Measurements from ENCODE around the gene SEMA4C. TPM values are rescaled to one million over a fixed set of nuclear protein-coding genes. Genes with fewer than 3 reads are reported as not detected.

Gene SEMA4C
- total and polyA plus RNA-seq, 9 of the 15 experiments (the other 6 are each of a cell fraction or from before 2014, with no cell fraction given): 0.32 to 59.7 (median 23.9) TPM

DNA sequence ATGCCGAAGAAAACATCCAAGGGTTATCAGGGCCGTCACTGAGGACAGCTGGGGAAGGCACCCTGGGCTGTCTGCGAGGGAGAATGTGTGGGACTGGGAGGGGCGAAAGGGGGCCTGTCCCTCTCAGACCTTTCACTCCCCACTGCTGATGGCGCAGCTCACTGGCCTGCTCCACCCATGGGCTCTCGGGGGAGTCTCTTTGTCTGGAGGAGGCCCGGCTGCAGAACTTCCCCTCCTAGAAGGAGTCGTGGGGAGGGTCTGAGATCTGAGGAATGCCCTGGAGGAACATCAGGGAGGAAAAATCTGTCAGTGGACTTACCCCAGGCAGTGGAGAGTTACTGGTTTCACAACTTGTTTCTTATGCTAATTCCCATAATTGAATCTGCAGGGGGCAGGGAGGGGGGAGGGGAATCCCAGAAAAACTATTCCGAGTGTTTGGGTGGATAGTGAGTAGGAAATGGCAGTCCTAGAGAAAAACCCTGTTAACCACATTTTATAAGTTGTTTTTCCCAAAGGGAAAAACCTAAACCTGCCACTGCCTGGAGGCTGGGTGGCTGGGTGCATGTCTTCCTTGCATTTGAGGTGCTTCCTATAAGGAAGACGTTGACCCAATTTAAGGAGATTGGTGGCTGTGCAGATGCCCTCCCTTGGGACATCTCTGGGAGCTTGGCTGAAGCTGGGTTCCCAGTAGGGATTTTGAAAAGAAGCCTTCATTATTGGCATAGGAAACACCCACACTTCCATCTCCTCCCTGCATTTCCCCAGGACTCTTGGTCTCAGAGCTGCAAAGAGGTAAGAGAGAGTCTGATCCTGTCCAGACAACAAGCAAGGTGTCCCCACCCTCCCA is 11.7 kb upstream of the SEMA4C start (continued):
- TF ChIP-seq CBFA2T3 (IDR thresholded peaks at IDR 0.05) (0 out of 2 replicates have a peak, but pooled peaks have one; percentile 3), PML (IDR thresholded peaks at IDR 0.05; ENCODE audit: low read length) (no peak)

DNA sequence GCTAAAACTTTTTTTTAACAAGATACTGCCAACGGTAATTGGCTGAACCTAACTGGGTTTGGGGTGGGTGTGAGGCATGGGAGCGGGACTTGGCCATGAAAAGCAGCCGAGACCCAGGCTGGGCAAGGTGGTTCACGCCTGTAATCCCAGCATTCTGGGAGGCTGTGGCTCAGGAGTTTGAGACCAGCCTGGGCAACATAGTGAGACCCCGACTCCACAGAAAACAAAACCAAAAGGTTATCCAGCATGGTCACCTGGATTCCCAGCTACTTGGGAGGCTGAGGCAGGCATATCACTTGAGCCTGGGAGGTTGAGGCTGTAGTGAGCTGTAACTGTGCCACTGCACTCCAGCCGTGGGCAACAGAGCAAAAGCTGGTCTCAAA is 11.0 kb upstream of the SEMA4C start:
- Histone ChIP-seq H3K9me3 (replicated peaks; ENCODE audit: control insufficient read depth, insufficient read depth, low read depth, low read length) (no peaks in the 10 kb centered on the region), H3K4me2 (ENCODE audit: insufficient read depth, low read length) (no peak overlapping the region), H3K9me1 (ENCODE audit: control insufficient read depth, insufficient read depth, low read length) (no peaks in the 10 kb centered on the region), H3K79me2 (ENCODE audit: control insufficient read depth, insufficient read depth, low read length) (peaks cover 19% of the 10 kb centered on the region; the same call in 2 of the 3 replicates), H3K27ac (ENCODE audit: extremely low read depth, low read depth, low read length) (no peak overlapping the region), H4K20me1 (replicated peaks; ENCODE audit: control insufficient read depth, insufficient read depth, low read length) (peaks cover 3% of the 10 kb centered on the region; the same call in 1 of the 2 replicates), H3K27me3 (ENCODE audit: control insufficient read depth in 2 of 2, insufficient read depth in 2 of 2, low read length in 2 of 2) (no peaks in the 10 kb centered on the region; a peak in 1 of 5 replicates), H3K9ac (ENCODE audit: insufficient read depth in 1 of 2, low read depth in 2 of 2, low read length in 2 of 2) (peak overlapping the region in 1 of 2 experiments; percentile 74; a peak in 1 of 4 replicates), H3K4me3 (no peak overlapping the region), H3K4me1 (replicated peaks in 1 of 2; ENCODE audit: control insufficient read depth in 2 of 2, insufficient read depth in 2 of 2, low read length in 2 of 2) (peaks cover 18 to 96% of the 10 kb centered on the region in 2 experiments), H2AFZ (ENCODE audit: low read depth, low read length) (no peak overlapping the region), H3K36me3 (ENCODE audit: control insufficient read depth, insufficient read depth, low read length) (peaks cover 53% of the 10 kb centered on the region)
- FAIRE-seq: no peak
- ChIA-PET POLR2A (interaction anchor here (0.6 to 11.3 kb wide), 8 partner anchors 10 to 89 kb away, joined by 3 to 112 read pairs (median 4); partner anchors contain the start of gene CNNM3), CTCF (ENCODE audit: low intra/inter-chr PET ratio) (no interaction called here)
- intact Hi-C loops (cut with micrococcal nuclease): no loop called here
- BruUV-seq (replicated peaks): no TSS peak
- no peak for TF ChIP-seq EWSR1 (IDR thresholded peaks at IDR 0.05; ENCODE audit: borderline replicate concordance, low read depth, partially characterized antibody)
- no peak for TF ChIP-seq ZNF436 (CRISPR knock-in tag; IDR thresholded peaks at IDR 0.05)
- TF ChIP-seq POLR2G (IDR thresholded peaks at IDR 0.05; ENCODE audit: low read depth, low read length): 0 out of 2 replicates have a peak, but pooled peaks have one; percentile 6
- TF ChIP-seq ZNF121 (CRISPR knock-in tag; conservative IDR thresholded peaks at IDR 0.05): peak; percentile 64; the same call in 1 of the 2 replicates
- in situ Hi-C loops (cut with MboI): no loop called here
- ATAC-seq: no peak
- DNase-seq (ENCODE audit: extremely low read depth in 1 of 4, low spot score in 3 of 4): no peak
- WGBS (ENCODE audit: insufficient coverage, low coverage, missing lambda C conversion rate): 90% methylated on average over 6 of the region's 6 CpGs
